HUDEP-2 (cell line): ENCODE measurements around the gene AKT1.

Experiments
- DNase-seq, 76 experiments: peaks; one replicate each; lab custom pipeline; 2025; ENCODE audit not compliant: unreplicated experiment in 76 of 76; lab: John Stamatoyannopoulos, UW

AKT1 gene

DNA sequence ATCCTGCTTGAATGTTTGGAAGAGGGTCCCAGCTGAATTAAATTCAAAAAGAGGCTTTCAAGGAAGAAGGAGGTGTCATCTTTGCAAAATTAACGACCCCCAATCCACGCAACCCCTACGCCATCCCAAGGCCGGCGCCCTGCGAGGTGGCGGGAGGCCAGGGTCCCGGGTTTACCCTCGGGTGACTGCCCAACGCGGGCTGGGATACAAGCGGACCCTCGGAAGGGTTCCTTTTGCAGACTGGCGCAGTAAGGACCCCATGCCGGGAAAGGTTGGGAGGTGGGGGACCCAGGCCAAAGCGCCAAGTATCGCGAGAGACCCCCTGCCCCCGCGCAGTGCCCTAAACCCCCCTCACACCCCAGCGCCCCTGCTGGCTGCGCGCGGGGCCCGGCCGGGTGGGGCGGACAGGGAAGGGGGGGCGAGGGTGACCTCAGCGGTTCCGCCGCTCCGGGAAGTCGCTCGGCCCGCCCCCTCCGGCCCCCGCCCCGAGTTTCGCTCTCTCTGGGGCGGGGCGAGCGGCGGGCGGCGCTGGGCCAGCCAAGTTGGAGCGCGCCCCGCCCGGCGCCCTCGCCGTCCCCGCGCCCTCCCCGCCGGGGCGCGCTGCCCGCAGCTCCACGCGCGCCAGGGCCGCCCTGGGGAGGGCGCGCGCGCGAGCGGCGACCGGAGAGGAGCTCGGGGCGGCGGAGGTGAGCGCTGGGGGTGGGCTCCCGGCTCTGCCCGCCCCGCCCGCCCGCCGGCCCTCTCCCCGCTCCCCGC, 4.6 kb upstream of the AKT1 start:
- peak in 52 of 76 experiments; percentile 15 to 72 (median 50) for DNase-seq

- no peak for DNase-seq
These were observed 3.9 kb upstream of the AKT1 start for GRCh38 chr14:104799244-104800014.

DNA sequence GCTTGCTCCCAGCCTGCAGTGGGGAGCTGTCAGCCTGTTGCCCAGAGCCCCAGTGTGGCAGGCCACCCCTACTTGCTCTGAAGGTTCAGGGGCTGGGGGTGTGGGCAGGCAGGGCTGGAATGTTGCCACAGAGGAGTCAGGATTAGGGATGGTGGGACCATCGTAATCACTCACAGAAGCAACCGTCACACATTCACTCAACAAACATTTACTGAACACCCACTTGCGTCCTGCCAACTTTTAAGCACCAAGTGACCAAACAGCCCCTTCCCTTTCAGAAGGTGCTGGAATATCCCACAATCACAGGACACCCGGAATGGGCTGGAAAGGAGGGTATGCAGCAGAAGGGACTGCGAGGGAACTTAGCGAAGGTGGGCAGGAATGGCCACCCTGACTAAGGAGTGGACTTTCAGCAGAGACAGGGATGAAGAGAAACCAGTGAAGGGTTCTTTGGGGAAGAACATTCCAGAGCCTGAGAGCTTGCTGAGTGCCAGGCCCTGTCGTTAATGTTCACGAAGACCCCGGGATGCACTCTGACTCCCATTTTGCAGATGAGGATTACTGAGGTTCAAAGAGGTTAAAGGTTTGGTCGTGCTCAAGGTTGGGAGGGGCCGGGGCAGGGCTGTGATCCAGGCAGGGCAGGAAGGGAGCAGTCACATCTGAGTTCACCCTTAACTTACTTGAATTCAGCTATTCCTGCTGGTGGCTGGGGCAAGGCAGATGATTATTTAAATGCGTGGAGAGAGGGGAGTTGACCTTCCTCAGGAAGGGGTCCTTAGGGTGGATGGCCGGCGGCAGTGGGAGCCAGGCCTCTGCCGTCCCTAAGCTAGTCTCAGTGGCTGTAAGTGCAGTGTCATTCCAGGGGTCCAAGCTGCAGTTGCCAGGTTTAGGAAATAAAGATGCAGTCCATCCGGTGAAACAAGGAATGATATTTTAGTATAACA, 3.0 kb upstream of the AKT1 start:
- no peak for DNase-seq

- peak in 1 of 76 experiments; percentile 13 for DNase-seq
These were observed 1.8 kb upstream of the AKT1 start for GRCh38 chr14:104797115-104798044.

- DNase-seq: no peak
These were observed 1.1 kb upstream of the AKT1 start for GRCh38 chr14:104796687-104797081.

GRCh38 chr14:104795781-104796686, 486 bp upstream of the AKT1 start:
- peak in 24 of 76 experiments; percentile 16 to 56 (median 36) for DNase-seq

DNA sequence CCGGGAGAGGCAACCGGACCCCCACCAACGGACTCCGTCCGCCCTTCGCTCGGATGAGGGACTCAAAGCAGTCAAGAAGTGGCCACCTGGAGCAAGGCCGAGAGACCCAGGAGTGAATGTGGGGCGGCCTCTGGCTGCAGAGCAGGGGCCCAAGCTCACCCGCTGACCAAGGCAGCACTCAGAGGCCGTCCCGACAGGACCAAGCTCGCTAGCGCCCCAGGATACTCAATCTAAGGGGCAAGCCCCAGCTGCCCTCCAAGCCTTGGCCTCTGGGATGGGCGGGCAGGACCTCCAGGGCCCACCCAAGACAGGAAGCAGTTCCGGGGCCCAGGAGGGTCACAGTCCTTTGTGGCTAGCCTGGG, 936 bp downstream of the AKT1 start:
- peak in 2 of 76 experiments; percentile 26 to 37 for DNase-seq

DNA sequence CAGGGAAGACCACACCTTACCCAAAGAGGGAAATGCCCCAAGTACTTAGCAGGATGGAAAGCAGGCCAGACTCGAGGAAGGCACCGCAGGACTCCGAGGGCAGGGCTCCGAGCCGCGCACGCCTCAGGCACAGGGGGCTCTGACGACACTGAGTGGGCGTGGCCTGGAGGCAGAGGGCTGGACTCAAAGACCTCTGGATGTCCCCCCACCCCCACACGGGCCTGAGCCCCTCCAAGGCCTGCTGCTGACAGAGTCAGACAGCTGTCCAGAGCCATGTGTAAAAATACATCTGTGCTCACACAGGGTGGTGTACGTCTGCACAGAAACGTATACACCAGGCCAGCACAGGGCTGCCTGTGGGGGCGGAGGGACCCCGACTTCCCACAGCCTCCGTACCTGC, 1.4 kb downstream of the AKT1 start:
- peak in 11 of 76 experiments; percentile 15 to 40 (median 28) for DNase-seq

DNA sequence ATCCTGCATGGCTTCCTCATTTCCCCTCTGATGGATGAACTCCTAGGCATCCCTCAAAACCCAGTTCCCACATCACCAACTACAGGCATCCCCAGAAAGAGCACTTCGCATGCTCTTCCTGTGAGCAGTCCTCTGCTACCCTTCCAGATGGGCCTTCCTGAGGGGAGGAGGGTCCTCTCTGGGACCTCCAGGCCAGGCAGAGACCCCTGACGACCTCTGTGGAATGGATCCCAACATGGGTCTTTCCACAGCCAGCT, 1.9 kb downstream of the AKT1 start:
- DNase-seq: no peak

DNA sequence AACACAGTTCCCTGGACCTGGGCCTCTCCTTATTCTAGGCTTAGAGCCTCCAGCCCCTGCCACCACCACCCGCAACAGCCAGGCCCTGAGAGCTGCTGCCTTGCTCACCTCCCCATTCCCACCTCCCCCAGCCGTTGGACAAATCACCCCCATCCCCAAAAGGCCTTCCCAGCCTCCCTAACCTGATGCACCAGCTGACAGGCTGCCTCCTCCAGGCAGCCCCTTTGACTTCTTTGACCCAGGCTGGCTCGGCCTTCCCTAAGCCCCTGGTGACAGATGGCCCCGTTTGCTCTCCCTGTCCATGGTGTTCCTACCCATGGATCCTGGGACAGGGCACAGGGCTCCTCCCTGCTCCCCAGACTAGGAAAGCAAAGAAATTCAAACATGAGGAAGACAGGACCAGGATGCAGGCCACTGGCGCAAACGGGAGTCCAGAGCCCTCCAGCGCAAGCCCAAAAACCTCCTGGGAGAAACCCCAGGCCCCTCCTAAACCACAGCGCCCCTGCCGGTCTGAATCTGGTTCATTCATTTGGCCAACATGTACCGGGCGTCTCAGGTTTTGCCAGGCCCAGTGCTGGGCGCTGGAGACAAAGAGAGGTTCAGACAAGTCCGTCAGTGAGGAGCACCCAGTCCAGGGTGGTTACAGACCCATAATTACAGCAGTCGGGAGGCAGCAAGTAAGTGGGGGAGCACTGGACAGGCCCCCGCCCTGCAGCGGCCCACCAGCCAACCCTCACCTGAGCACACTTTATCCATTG, 2.4 kb downstream of the AKT1 start:
- no peak for DNase-seq

DNA sequence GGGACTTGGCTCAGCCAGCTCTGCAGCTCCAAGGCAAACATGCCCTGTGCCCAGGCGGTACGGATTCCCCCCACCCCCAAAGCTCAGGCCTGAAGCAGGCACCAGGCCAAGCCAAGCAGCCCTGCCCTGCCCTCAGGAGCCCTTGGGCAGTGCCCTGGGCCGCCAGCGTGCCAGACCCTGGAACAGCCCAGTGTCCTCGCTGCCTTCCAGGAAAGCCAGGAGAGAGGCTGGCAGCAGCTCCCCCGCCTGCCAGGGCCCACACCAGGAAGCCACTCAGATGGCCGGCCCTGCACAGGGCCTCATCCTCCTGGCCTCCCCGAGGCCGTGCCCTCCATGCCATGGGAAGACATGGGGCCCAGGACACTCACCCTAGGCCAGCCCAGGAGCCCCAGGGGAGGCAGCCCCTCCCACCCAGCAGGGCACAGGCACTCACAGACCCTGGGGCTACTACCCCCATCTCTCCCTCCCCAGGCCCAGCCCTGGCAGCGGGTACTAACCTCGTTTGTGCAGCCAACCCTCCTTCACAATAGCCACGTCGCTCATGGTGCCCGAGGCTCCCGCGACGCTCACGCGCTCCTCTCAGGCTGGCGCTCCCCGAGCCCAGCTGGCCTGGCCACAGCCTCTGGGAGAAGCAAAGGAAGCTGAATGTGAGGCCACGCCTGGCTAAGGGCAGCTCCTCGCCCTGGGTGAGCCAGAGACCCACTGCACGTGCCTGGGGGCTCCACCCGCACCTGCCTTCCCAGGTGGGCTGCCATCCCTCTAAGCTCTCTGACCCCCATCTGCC, 3.3 kb downstream of the AKT1 start:
- peak in 2 of 76 experiments; percentile 11 to 21 for DNase-seq

DNA sequence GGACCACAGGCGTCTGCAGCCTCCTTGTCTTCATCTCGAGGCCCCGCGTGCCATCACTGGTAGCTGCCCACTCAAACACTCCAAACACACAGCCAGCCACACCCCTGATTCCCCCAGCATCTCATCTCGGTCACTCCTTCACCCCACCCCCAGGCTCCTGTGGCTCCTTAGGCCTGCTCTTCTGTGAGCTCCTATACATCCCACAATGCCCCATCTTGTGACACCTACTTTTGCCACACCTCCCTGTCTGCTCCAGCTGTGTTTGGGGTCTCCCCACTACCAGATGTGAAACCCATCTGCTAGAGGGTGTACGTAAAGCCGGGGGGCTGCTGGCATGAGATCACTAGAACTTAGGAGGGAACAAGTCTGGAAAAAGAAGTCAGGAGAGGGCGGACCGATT, 4.1 kb downstream of the AKT1 start:
- no peak for DNase-seq

- no peak for DNase-seq
These were observed 5.5 kb downstream of the AKT1 start for GRCh38 chr14:104789752-104790743.

GRCh38 chr14:104788873-104789663, 6.5 kb downstream of the AKT1 start:
- no peak for DNase-seq

GRCh38 chr14:104788161-104788818, 7.3 kb downstream of the AKT1 start:
- no peak for DNase-seq
